Lower leg skin (tissue), 4 donors: ENCODE data around the gene SH3YL1. TPM values are rescaled to one million over a fixed set of nuclear protein-coding genes. Genes with fewer than 3 reads are reported as not detected.

Experiments
- DNase-seq, 2 donors: peaks; one replicate each; pipeline ENCODE4 v3.0.0-alpha.2; 2019; ENCODE audit warnings: low spot score in 2 of 2
- H3K4me3 ChIP-seq: fragments of 200-600 bp; sonication (generic); 2 replicates; pipeline ENCODE4 v1.5.1; 2017; ENCODE audit warnings: mild to moderate bottlenecking, low read depth; ENCODE audit not compliant: poor library complexity, severe bottlenecking
- CTCF ChIP-seq, 3 donors: fragments of 450-650 bp; IDR thresholded peaks; one replicate each; pipeline ENCODE4 v1.5.1; 2016; ENCODE audit warnings: antibody characterized with exemption in 3 of 3, mild to moderate bottlenecking in 3 of 3, moderate library complexity in 2 of 3
- POLR2A ChIP-seq, 2 donors: fragments of 450-650 bp; IDR thresholded peaks; one replicate each; pipeline ENCODE4 v1.6.1; 2016 to 2017; ENCODE audit warnings: antibody characterized with exemption in 2 of 2, mild to moderate bottlenecking in 1 of 2, moderate library complexity in 1 of 2
- WGBS, 2 donors: methylation state at CpG; one replicate each; pipeline ENCODE4 v1.1.5; 2018; 5-methylcytosine and 5-hydroxymethylcytosine counted together
- intact Hi-C: fragments of 100-400 bp; cut with DNase I; formaldehyde crosslinking; loops from one replicate; pipeline ENCODE4 v1.15.0; 2023; ENCODE audit warnings: low total_unique reads
- total RNA-seq, 4 donors: library from RNA; depleted of rRNA; stranded (reverse); fragments of >200 nt; gene quantifications; one replicate each; pipeline ENCODE4 v1.1.0, GENCODE V29; 2016

SH3YL1 gene
- total RNA-seq, 4 donors from 2014 or later: 106 to 159 (median 124) TPM

- no peak for TF ChIP-seq POLR2A (IDR thresholded peaks at IDR 0.05)
- no peak for TF ChIP-seq CTCF (IDR thresholded peaks at IDR 0.05)
- 96% methylated on average over 3 of the region's 3 CpGs for WGBS, 2 donors
- intact Hi-C loops: no loop called here
- no peak for DNase-seq
- H3K4me3 ChIP-seq: no peak overlapping the region
Observed at GRCh38 chr2:258933-259332, 4.9 kb downstream of the SH3YL1 start.

- 95 to 96% methylated on average over 2 of the region's 2 CpGs for WGBS, 2 donors
- H3K4me3 ChIP-seq: no peak overlapping the region
- DNase-seq: no peak
- TF ChIP-seq CTCF (IDR thresholded peaks at IDR 0.05): no peak
- intact Hi-C loops: no loop called here
Observed at GRCh38 chr2:257842-258241, 6.0 kb downstream of the SH3YL1 start.

- no peak for DNase-seq
- WGBS, 2 donors: 86 to 94% methylated on average over 3 of the region's 3 CpGs
- TF ChIP-seq POLR2A (IDR thresholded peaks at IDR 0.05) (no peak), CTCF (IDR thresholded peaks at IDR 0.05) (no peak)
- intact Hi-C loops: no loop called here
- no peak overlapping the region for H3K4me3 ChIP-seq
Observed at GRCh38 chr2:257429-257828, 6.4 kb downstream of the SH3YL1 start.

GRCh38 chr2:256094-256493 lies 7.7 kb downstream of the SH3YL1 start:
- no peak overlapping the region for H3K4me3 ChIP-seq
- intact Hi-C loops: no loop called here
- WGBS, 2 donors: 97% methylated on average over 3 of the region's 3 CpGs
- no peak for DNase-seq
- TF ChIP-seq POLR2A (IDR thresholded peaks at IDR 0.05): no peak
- no peak for TF ChIP-seq CTCF (IDR thresholded peaks at IDR 0.05)

- WGBS, 2 donors: 96 to 98% methylated on average over 2 of the region's 2 CpGs
- no peak for DNase-seq
- no peak overlapping the region for H3K4me3 ChIP-seq
- intact Hi-C loops: no loop called here
- TF ChIP-seq POLR2A (IDR thresholded peaks at IDR 0.05): no peak
- no peak for TF ChIP-seq CTCF (IDR thresholded peaks at IDR 0.05)
Observed at GRCh38 chr2:255195-255594, 8.6 kb downstream of the SH3YL1 start.

- H3K4me3 ChIP-seq: no peak overlapping the region
- 83 to 84% methylated on average over 7 of the region's 7 CpGs for WGBS, 2 donors
- DNase-seq: no peak
- intact Hi-C loops: no loop called here
- no peak for TF ChIP-seq POLR2A (IDR thresholded peaks at IDR 0.05)
- TF ChIP-seq CTCF (IDR thresholded peaks at IDR 0.05): no peak
Observed at GRCh38 chr2:254241-254640, 9.6 kb downstream of the SH3YL1 start.
